NCI-H1694 (cell line): Measurements from ENCODE around the gene FTH1.
"Not testable (repeated sequence)": the region's sequence is repeated elsewhere in the genome, so short reads cannot be mapped to it uniquely, and the experiment has no call there.

Experiments
- DNase-seq: peaks from one replicate; lab custom pipeline; 2025; lab: John Stamatoyannopoulos, UW

FTH1 gene

GRCh38 chr11:61978703-61979661, 11.5 kb upstream of the FTH1 start:
- DNase-seq, result no peak

- no peak for DNase-seq
Observed at GRCh38 chr11:61976813-61977475, 9.5 kb upstream of the FTH1 start.

GRCh38 chr11:61976420-61976800, 9.0 kb upstream of the FTH1 start:
- DNase-seq, result no peak

GRCh38 chr11:61975638-61976419, 8.4 kb upstream of the FTH1 start:
- no peak for DNase-seq

GRCh38 chr11:61974766-61975631, 7.6 kb upstream of the FTH1 start:
- DNase-seq, result no peak

- no peak for DNase-seq
Observed at GRCh38 chr11:61973476-61974162, 6.2 kb upstream of the FTH1 start.

- no peak for DNase-seq
Observed at GRCh38 chr11:61972672-61973475, 5.4 kb upstream of the FTH1 start.

GRCh38 chr11:61972112-61972671, 4.8 kb upstream of the FTH1 start:
- no peak for DNase-seq

- peak; percentile 28 for DNase-seq
Observed at GRCh38 chr11:61971248-61972111, 4.0 kb upstream of the FTH1 start.

- DNase-seq, result no peak
Observed at GRCh38 chr11:61969838-61970662, 2.6 kb upstream of the FTH1 start.

- no peak for DNase-seq
Observed at GRCh38 chr11:61969391-61969758, 1.9 kb upstream of the FTH1 start.

- no peak for DNase-seq
Observed at GRCh38 chr11:61968758-61969390, 1.4 kb upstream of the FTH1 start.

- no peak for DNase-seq
Observed at GRCh38 chr11:61967924-61968757, 707 bp upstream of the FTH1 start.

GRCh38 chr11:61966734-61967115, 709 bp downstream of the FTH1 start:
- no peak for DNase-seq

GRCh38 chr11:61964666-61965271, 2.7 kb downstream of the FTH1 start:
- not testable (repeated sequence) for DNase-seq

GRCh38 chr11:61964058-61964665, 3.3 kb downstream of the FTH1 start:
- DNase-seq, result no peak
